ENCODE results near the gene LILRA2.

The LILRA2 gene

GRCh38 chr19:54535601-54536000 is 38.0 kb upstream of the LILRA2 start:
- no peak for DNase-seq (ENCODE audit: extremely low read depth, low read depth)
- TF ChIP-seq, protein P1, sequence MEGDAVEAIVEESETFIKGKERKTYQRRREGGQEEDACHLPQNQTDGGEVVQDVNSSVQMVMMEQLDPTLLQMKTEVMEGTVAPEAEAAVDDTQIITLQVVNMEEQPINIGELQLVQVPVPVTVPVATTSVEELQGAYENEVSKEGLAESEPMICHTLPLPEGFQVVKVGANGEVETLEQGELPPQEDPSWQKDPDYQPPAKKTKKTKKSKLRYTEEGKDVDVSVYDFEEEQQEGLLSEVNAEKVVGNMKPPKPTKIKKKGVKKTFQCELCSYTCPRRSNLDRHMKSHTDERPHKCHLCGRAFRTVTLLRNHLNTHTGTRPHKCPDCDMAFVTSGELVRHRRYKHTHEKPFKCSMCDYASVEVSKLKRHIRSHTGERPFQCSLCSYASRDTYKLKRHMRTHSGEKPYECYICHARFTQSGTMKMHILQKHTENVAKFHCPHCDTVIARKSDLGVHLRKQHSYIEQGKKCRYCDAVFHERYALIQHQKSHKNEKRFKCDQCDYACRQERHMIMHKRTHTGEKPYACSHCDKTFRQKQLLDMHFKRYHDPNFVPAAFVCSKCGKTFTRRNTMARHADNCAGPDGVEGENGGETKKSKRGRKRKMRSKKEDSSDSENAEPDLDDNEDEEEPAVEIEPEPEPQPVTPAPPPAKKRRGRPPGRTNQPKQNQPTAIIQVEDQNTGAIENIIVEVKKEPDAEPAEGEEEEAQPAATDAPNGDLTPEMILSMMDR (IDR thresholded peaks at IDR 0.05; ENCODE audit: low read depth, low read length): no peak

GRCh38 chr19:54536956-54537355 is 36.6 kb upstream of the LILRA2 start:
- TF ChIP-seq, protein P1 (IDR thresholded peaks at IDR 0.05; ENCODE audit: low read depth, low read length): no peak
- DNase-seq (ENCODE audit: extremely low read depth, low read depth): no peak

GRCh38 chr19:54541712-54542111 is 31.9 kb upstream of the LILRA2 start:
- no peak for DNase-seq (ENCODE audit: extremely low read depth, low read depth)
- TF ChIP-seq, protein P1 (IDR thresholded peaks at IDR 0.05; ENCODE audit: low read depth, low read length): no peak

DNA sequence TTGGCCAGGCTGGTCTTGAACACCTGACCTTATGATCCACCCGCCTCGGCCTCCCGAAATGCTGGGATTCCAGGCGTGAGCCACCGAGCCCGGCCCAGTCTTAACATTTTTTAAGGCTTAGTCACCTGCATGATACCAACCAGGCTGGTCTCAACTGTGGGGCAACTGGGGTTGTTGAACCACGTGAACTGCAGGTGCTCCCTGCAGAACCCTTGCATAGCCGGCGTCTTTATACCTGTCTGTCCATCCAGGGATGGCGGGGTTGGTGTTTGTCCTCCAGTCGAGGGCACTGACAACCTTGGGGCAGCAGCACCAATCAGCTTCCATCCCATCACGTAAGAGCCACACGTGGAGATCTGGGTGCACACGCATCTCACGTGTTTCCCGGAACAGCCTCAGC is 24.8 kb upstream of the LILRA2 start:
- TF ChIP-seq, protein P1 (IDR thresholded peaks at IDR 0.05; ENCODE audit: low read depth, low read length): no peak
- DNase-seq (ENCODE audit: extremely low read depth, low read depth): no peak

DNA sequence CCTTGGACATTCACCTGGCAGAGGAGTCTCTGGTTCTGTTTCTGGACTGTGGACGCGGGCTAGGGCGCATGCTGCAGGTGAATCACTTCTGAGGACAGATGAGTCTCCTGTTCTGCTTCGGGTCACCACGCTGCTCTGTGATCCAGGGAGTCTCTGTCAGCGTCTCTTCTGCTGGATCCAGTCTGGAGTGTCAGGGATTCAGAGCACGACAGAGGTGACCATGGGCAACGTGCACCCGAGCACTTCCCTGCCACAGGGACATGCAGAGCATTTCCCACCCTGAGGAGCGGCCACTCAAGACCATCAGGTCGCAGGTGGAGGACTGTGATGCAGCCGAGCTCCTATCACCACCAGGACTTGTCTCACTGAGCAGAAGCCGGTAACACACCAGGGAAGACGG is 24.4 kb upstream of the LILRA2 start:
- TF ChIP-seq, protein P1 (IDR thresholded peaks at IDR 0.05; ENCODE audit: low read depth, low read length): no peak
- no peak for DNase-seq (ENCODE audit: extremely low read depth, low read depth)

- DNase-seq (ENCODE audit: extremely low read depth, low read depth): no peak
- TF ChIP-seq, protein P1 (IDR thresholded peaks at IDR 0.05; ENCODE audit: low read depth, low read length): no peak
These were observed 22.3 kb upstream of the LILRA2 start for GRCh38 chr19:54551293-54551692.

DNA sequence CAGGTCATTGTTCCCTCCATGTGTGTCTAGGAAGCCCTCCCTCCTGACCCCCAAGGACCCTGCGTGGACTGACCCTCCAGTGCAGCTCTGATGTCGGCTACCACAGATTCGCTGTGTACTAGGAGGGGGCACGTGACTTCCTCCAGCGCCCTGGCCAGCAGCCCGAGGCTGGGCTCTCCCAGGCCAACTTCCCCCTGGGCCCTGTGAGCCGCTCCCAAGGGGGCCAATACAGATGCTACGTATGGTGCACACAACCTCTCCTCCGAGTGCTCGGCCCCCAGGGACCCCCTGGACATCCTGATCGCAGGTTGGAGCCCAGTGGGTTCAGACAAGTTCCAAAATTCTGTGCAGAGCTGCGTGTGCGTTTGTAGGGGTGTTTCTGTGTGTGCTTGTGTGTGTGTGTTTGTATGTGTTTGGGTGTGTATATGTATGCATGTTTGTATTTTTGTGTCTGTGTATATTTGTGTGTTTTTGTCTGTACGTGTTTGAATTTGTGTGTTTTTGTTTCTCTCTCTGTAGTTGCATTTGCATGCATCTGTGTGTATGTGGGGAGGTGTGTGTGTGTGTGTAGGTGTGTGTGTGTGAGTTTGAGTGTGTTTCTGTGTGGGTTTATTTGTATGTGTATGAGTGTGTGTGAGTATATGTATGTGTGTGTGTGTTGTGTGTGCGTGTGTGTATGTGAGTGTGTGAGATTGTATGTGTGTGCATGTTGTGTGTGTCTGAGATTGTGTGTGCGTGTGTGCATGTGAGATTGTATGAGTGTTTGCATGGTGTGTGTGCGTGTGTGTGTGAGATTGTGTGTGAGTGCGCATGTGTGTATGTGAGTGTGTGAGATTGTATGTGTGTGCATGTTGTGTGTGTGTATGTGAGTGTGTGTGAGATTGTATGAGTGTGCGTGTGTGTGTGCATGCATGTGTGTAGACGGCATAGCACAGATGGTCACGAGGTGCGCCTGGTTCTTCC is 21.4 kb upstream of the LILRA2 start:
- no peak for DNase-seq (ENCODE audit: extremely low read depth, low read depth)
- TF ChIP-seq, protein P1 (IDR thresholded peaks at IDR 0.05; ENCODE audit: low read depth, low read length): no peak
